Measurements from ENCODE around the gene GAB2.

DNA sequence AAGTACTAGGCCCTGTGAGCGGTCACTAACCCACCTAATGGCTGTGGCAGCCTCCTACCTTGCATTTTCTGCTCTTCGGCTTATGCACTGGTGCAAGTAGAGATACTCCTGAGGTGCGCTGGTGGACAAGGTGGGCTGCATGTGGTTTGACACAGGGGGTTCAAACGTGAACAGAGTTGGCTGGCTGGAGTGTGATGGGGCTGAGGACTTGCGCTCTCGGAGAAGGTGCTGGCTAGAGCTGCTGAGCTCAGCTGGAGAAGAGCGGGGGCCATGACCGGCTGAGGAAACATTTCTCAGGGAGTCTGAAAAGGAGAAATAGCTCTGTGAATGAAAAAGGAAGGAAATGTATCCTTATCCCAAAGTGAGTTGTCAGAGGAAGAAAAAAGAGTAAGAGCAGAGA lies 167.5 kb downstream of the GAB2 start:
- TF ChIP-seq, protein P1, sequence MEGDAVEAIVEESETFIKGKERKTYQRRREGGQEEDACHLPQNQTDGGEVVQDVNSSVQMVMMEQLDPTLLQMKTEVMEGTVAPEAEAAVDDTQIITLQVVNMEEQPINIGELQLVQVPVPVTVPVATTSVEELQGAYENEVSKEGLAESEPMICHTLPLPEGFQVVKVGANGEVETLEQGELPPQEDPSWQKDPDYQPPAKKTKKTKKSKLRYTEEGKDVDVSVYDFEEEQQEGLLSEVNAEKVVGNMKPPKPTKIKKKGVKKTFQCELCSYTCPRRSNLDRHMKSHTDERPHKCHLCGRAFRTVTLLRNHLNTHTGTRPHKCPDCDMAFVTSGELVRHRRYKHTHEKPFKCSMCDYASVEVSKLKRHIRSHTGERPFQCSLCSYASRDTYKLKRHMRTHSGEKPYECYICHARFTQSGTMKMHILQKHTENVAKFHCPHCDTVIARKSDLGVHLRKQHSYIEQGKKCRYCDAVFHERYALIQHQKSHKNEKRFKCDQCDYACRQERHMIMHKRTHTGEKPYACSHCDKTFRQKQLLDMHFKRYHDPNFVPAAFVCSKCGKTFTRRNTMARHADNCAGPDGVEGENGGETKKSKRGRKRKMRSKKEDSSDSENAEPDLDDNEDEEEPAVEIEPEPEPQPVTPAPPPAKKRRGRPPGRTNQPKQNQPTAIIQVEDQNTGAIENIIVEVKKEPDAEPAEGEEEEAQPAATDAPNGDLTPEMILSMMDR (conservative IDR thresholded peaks at IDR 0.05; ENCODE audit: low read length), result no peak
- no peak for TF ChIP-seq EZH2phosphoT487 (IDR thresholded peaks at IDR 0.05; ENCODE audit: borderline replicate concordance, low read depth, low read length)
